ENCODE results near the gene UTS2R.
A peak's percentile ranks its signal among the peaks of the same experiment; 100 is the strongest.
"Not testable (repeated sequence)": the region's sequence is repeated elsewhere in the genome, so short reads cannot be mapped to it uniquely, and the experiment has no call there.

The UTS2R gene

GRCh38 chr17:82408938-82409318 lies 37.4 kb downstream of the UTS2R start:
- peaks cover 3 to 7% of the 10 kb centered on the region in 2 donors for H3K36me3 ChIP-seq (ENCODE audit: control insufficient read depth in 2 of 2, insufficient read depth in 2 of 2, low read length in 2 of 2)
- H3K9ac ChIP-seq (ENCODE audit: low read depth in 1 of 2, low read length in 2 of 2), result no peak overlapping the region
- no peak overlapping the region for H3K4me3 ChIP-seq (ENCODE audit: low read length in 2 of 2)
- no peaks in the 10 kb centered on the region for H3K4me1 ChIP-seq (ENCODE audit: control insufficient read depth in 2 of 2, insufficient read depth in 2 of 2, low read length in 2 of 2)
- H3K27me3 ChIP-seq (ENCODE audit: control insufficient read depth in 2 of 2, insufficient read depth in 2 of 2, low read length in 2 of 2), result no peaks in the 10 kb centered on the region
- H3K27ac ChIP-seq (ENCODE audit: low read depth in 2 of 2, low read length in 2 of 2), result no peak overlapping the region
- H3K9me3 ChIP-seq (ENCODE audit: control insufficient read depth in 2 of 2, low read length in 2 of 2), result no peaks in the 10 kb centered on the region

- Histone ChIP-seq H3K9ac (ENCODE audit: low read depth in 1 of 2, low read length in 2 of 2) (no peak overlapping the region), H3K36me3 (ENCODE audit: control insufficient read depth in 2 of 2, insufficient read depth in 2 of 2, low read length in 2 of 2) (peaks cover 0 to 3% of the 10 kb centered on the region in 2 donors), H3K27ac (ENCODE audit: low read depth in 2 of 2, low read length in 2 of 2) (no peak overlapping the region), H3K9me3 (ENCODE audit: control insufficient read depth in 2 of 2, low read length in 2 of 2) (no peaks in the 10 kb centered on the region), H3K4me1 (ENCODE audit: control insufficient read depth in 2 of 2, insufficient read depth in 2 of 2, low read length in 2 of 2) (no peaks in the 10 kb centered on the region), H3K4me3 (ENCODE audit: low read length in 2 of 2) (no peak overlapping the region), H3K27me3 (ENCODE audit: control insufficient read depth in 2 of 2, insufficient read depth in 2 of 2, low read length in 2 of 2) (no peaks in the 10 kb centered on the region)
Measured at GRCh38 chr17:82410014-82410716, 38.6 kb downstream of the UTS2R start.

- no peaks in the 10 kb centered on the region for H3K9me3 ChIP-seq (ENCODE audit: control insufficient read depth in 2 of 2, low read length in 2 of 2)
- peaks cover 0 to 3% of the 10 kb centered on the region in 2 donors for H3K36me3 ChIP-seq (ENCODE audit: control insufficient read depth in 2 of 2, insufficient read depth in 2 of 2, low read length in 2 of 2)
- no peak overlapping the region for H3K9ac ChIP-seq (ENCODE audit: low read depth in 1 of 2, low read length in 2 of 2)
Measured at GRCh38 chr17:82411396-82412053, 40.0 kb downstream of the UTS2R start.

GRCh38 chr17:82412081-82412480 lies 40.5 kb downstream of the UTS2R start:
- H3K36me3 ChIP-seq (ENCODE audit: control insufficient read depth in 2 of 2, insufficient read depth in 2 of 2, low read length in 2 of 2); H3K4me1 ChIP-seq (ENCODE audit: control insufficient read depth in 2 of 2, insufficient read depth in 2 of 2, low read length in 2 of 2); H3K27me3 ChIP-seq (ENCODE audit: control insufficient read depth in 2 of 2, insufficient read depth in 2 of 2, low read length in 2 of 2); H3K27ac ChIP-seq (ENCODE audit: low read depth in 2 of 2, low read length in 2 of 2); H3K9me3 ChIP-seq (ENCODE audit: control insufficient read depth in 2 of 2, low read length in 2 of 2); H3K9ac ChIP-seq (ENCODE audit: low read depth in 1 of 2, low read length in 2 of 2); H3K4me3 ChIP-seq (ENCODE audit: low read length in 2 of 2): not testable (repeated sequence)

More at GRCh38 chr17:82411396-82412053, 40.0 kb downstream of the UTS2R start:
- H3K27me3 ChIP-seq (ENCODE audit: control insufficient read depth in 2 of 2, insufficient read depth in 2 of 2, low read length in 2 of 2), result no peaks in the 10 kb centered on the region
- H3K27ac ChIP-seq (ENCODE audit: low read depth in 2 of 2, low read length in 2 of 2), result no peak overlapping the region
- H3K4me1 ChIP-seq (ENCODE audit: control insufficient read depth in 2 of 2, insufficient read depth in 2 of 2, low read length in 2 of 2), result no peaks in the 10 kb centered on the region
- no peak overlapping the region for H3K4me3 ChIP-seq (ENCODE audit: low read length in 2 of 2)

- peaks cover 1 to 3% of the 10 kb centered on the region in 2 donors for H3K4me1 ChIP-seq (ENCODE audit: control insufficient read depth in 2 of 2, insufficient read depth in 2 of 2, low read length in 2 of 2)
- H3K36me3 ChIP-seq (ENCODE audit: control insufficient read depth in 2 of 2, insufficient read depth in 2 of 2, low read length in 2 of 2), result peaks cover 0 to 3% of the 10 kb centered on the region in 2 donors
- no peaks in the 10 kb centered on the region for H3K27me3 ChIP-seq (ENCODE audit: control insufficient read depth in 2 of 2, insufficient read depth in 2 of 2, low read length in 2 of 2)
- H3K4me3 ChIP-seq (ENCODE audit: low read length in 2 of 2), result no peak overlapping the region
- no peak overlapping the region for H3K9ac ChIP-seq (ENCODE audit: low read depth in 1 of 2, low read length in 2 of 2)
- no peaks in the 10 kb centered on the region for H3K9me3 ChIP-seq (ENCODE audit: control insufficient read depth in 2 of 2, low read length in 2 of 2)
- no peak overlapping the region for H3K27ac ChIP-seq (ENCODE audit: low read depth in 2 of 2, low read length in 2 of 2)
Measured at GRCh38 chr17:82412535-82413520, 41.3 kb downstream of the UTS2R start.

GRCh38 chr17:82414548-82415281 lies 43.1 kb downstream of the UTS2R start:
- H3K9me3 ChIP-seq (ENCODE audit: control insufficient read depth in 2 of 2, low read length in 2 of 2), result no peaks in the 10 kb centered on the region
- no peaks in the 10 kb centered on the region for H3K27me3 ChIP-seq (ENCODE audit: control insufficient read depth in 2 of 2, insufficient read depth in 2 of 2, low read length in 2 of 2)
- peak overlapping the region in 1 of 2 donors; percentile 13 for H3K4me3 ChIP-seq (ENCODE audit: low read length in 2 of 2)
- H3K4me1 ChIP-seq (ENCODE audit: control insufficient read depth in 2 of 2, insufficient read depth in 2 of 2, low read length in 2 of 2), result peaks cover 4 to 7% of the 10 kb centered on the region in 2 donors
- no peak overlapping the region for H3K27ac ChIP-seq (ENCODE audit: low read depth in 2 of 2, low read length in 2 of 2)
- H3K36me3 ChIP-seq (ENCODE audit: control insufficient read depth in 2 of 2, insufficient read depth in 2 of 2, low read length in 2 of 2), result peaks cover 0 to 3% of the 10 kb centered on the region in 2 donors
- no peak overlapping the region for H3K9ac ChIP-seq (ENCODE audit: low read depth in 1 of 2, low read length in 2 of 2)

- Histone ChIP-seq H3K9me3 (ENCODE audit: control insufficient read depth in 2 of 2, low read length in 2 of 2) (no peaks in the 10 kb centered on the region), H3K4me1 (ENCODE audit: control insufficient read depth in 2 of 2, insufficient read depth in 2 of 2, low read length in 2 of 2) (peaks cover 4 to 8% of the 10 kb centered on the region in 2 donors), H3K36me3 (ENCODE audit: control insufficient read depth in 2 of 2, insufficient read depth in 2 of 2, low read length in 2 of 2) (peaks cover 0 to 7% of the 10 kb centered on the region in 2 donors), H3K27ac (ENCODE audit: low read depth in 2 of 2, low read length in 2 of 2) (no peak overlapping the region), H3K9ac (ENCODE audit: low read depth in 1 of 2, low read length in 2 of 2) (no peak overlapping the region), H3K27me3 (ENCODE audit: control insufficient read depth in 2 of 2, insufficient read depth in 2 of 2, low read length in 2 of 2) (no peaks in the 10 kb centered on the region), H3K4me3 (ENCODE audit: low read length in 2 of 2) (no peak overlapping the region)
Measured at GRCh38 chr17:82415336-82415735, 43.8 kb downstream of the UTS2R start.

- no peak overlapping the region for H3K4me3 ChIP-seq (ENCODE audit: low read length in 2 of 2)
- H3K9me3 ChIP-seq (ENCODE audit: control insufficient read depth in 2 of 2, low read length in 2 of 2), result no peaks in the 10 kb centered on the region
- H3K36me3 ChIP-seq (ENCODE audit: control insufficient read depth in 2 of 2, insufficient read depth in 2 of 2, low read length in 2 of 2), result peaks cover 0 to 7% of the 10 kb centered on the region in 2 donors
- peaks cover 4 to 8% of the 10 kb centered on the region in 2 donors for H3K4me1 ChIP-seq (ENCODE audit: control insufficient read depth in 2 of 2, insufficient read depth in 2 of 2, low read length in 2 of 2)
- H3K27me3 ChIP-seq (ENCODE audit: control insufficient read depth in 2 of 2, insufficient read depth in 2 of 2, low read length in 2 of 2), result no peaks in the 10 kb centered on the region
- H3K9ac ChIP-seq (ENCODE audit: low read depth in 1 of 2, low read length in 2 of 2), result no peak overlapping the region
- H3K27ac ChIP-seq (ENCODE audit: low read depth in 2 of 2, low read length in 2 of 2), result no peak overlapping the region
Measured at GRCh38 chr17:82415786-82416185, 44.2 kb downstream of the UTS2R start.

- Histone ChIP-seq H3K4me3 (ENCODE audit: low read length in 2 of 2) (no peak overlapping the region), H3K4me1 (ENCODE audit: control insufficient read depth in 2 of 2, insufficient read depth in 2 of 2, low read length in 2 of 2) (peaks cover 4 to 8% of the 10 kb centered on the region in 2 donors), H3K36me3 (ENCODE audit: control insufficient read depth in 2 of 2, insufficient read depth in 2 of 2, low read length in 2 of 2) (peaks cover 0 to 12% of the 10 kb centered on the region in 2 donors), H3K27me3 (ENCODE audit: control insufficient read depth in 2 of 2, insufficient read depth in 2 of 2, low read length in 2 of 2) (no peaks in the 10 kb centered on the region), H3K9ac (ENCODE audit: low read depth in 1 of 2, low read length in 2 of 2) (no peak overlapping the region), H3K9me3 (ENCODE audit: control insufficient read depth in 2 of 2, low read length in 2 of 2) (no peaks in the 10 kb centered on the region), H3K27ac (ENCODE audit: low read depth in 2 of 2, low read length in 2 of 2) (no peak overlapping the region)
Measured at GRCh38 chr17:82416264-82416663, 44.7 kb downstream of the UTS2R start.
